H1 (cell line): ENCODE data around the gene NLN.

Experiments
- BRCA1 ChIP-seq: IDR thresholded peaks from 2 replicates; pipeline ENCODE4 v1.6.1; 2012; ENCODE audit warnings: low read depth, low read length, improper control_type of control experiment
- EZH2 ChIP-seq: fragments of 200-600 bp; sonication (generic); IDR thresholded peaks from 2 replicates; pipeline ENCODE4 v1.7.1; 2012; ENCODE audit warnings: low read depth, mild to moderate bottlenecking, moderate library complexity, low read length, inconsistent platforms; ENCODE audit not compliant: severe bottlenecking
- FOSL1 ChIP-seq: IDR thresholded peaks from 2 replicates; pipeline ENCODE4 v1.6.1; 2011; ENCODE audit warnings: mild to moderate bottlenecking, low read depth, low read length, moderate library complexity; ENCODE audit not compliant: insufficient read depth
- JUN ChIP-seq: IDR thresholded peaks from 2 replicates; pipeline ENCODE4 v1.6.1; 2011; ENCODE audit warnings: low read depth, mild to moderate bottlenecking, improper control_type of control experiment, low read length
- MAFK ChIP-seq: IDR thresholded peaks from 2 replicates; pipeline ENCODE4 v1.6.1; 2012; ENCODE audit warnings: low read depth, mild to moderate bottlenecking, improper control_type of control experiment, low read length
- RBBP5 ChIP-seq: IDR thresholded peaks from 2 replicates; pipeline ENCODE4 v1.7.1; 2012; ENCODE audit warnings: low read depth, mild to moderate bottlenecking, inconsistent platforms, low read length, moderate library complexity, borderline replicate concordance
- SRF ChIP-seq: IDR thresholded peaks from 2 replicates; pipeline ENCODE4 v1.6.1; 2011; ENCODE audit warnings: mild to moderate bottlenecking, low read depth, low read length, moderate library complexity
- ZNF274 ChIP-seq: IDR thresholded peaks from 2 replicates; pipeline ENCODE4 v1.7.0; 2012; ENCODE audit warnings: low read length, borderline replicate concordance; ENCODE audit errors: extremely low read depth
- TF ChIP-seq, protein P1 (sequence below), 3 experiments: IDR thresholded peaks; 1 replicate in 2 of 3; 2 replicates in 1 of 3; pipeline versions ENCODE4 v1.5.1 to v1.6.1; 2011; ENCODE audit warnings: low read length in 3 of 3, mild to moderate bottlenecking in 3 of 3, inconsistent platforms in 2 of 3, low read depth in 1 of 3, moderate library complexity in 1 of 3; ENCODE audit not compliant: insufficient read depth in 1 of 3; ENCODE audit errors: control extremely low read depth in 1 of 3

DNA sequence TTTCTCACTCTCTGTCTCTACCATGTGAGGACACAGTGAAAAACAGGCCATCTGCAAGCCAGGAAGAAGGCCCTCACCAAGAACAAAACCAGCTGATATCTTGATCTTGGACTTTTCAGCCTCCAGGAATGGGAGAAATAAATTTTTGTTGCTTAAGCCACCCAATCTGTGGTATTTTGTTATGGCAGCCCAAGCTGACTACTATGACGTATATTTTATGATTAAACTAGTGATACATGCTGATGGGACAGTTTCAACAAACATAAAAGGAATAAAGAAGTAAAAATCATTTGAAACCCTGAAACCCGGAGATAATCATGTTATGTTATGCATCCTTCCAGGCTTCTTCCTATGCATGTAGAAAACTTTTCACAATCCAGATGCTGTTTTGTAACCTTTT lies 132.9 kb downstream of the NLN start:
- TF ChIP-seq RBBP5 = no peak
- TF ChIP-seq FOSL1 = no peak
- no peak for TF ChIP-seq MAFK
- TF ChIP-seq EZH2 = no peak
- TF ChIP-seq, protein P1, sequence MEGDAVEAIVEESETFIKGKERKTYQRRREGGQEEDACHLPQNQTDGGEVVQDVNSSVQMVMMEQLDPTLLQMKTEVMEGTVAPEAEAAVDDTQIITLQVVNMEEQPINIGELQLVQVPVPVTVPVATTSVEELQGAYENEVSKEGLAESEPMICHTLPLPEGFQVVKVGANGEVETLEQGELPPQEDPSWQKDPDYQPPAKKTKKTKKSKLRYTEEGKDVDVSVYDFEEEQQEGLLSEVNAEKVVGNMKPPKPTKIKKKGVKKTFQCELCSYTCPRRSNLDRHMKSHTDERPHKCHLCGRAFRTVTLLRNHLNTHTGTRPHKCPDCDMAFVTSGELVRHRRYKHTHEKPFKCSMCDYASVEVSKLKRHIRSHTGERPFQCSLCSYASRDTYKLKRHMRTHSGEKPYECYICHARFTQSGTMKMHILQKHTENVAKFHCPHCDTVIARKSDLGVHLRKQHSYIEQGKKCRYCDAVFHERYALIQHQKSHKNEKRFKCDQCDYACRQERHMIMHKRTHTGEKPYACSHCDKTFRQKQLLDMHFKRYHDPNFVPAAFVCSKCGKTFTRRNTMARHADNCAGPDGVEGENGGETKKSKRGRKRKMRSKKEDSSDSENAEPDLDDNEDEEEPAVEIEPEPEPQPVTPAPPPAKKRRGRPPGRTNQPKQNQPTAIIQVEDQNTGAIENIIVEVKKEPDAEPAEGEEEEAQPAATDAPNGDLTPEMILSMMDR (IDR thresholded peaks at IDR 0.05; ENCODE audit: control extremely low read depth in 1 of 3, insufficient read depth in 1 of 3, low read depth in 1 of 3, low read length in 3 of 3) = no peak
- TF ChIP-seq BRCA1 = no peak
- no peak for TF ChIP-seq JUN
- no peak for TF ChIP-seq ZNF274
- no peak for TF ChIP-seq SRF
